ENCODE measurements around the gene NDUFAF3. TPM values are rescaled to one million over a fixed set of nuclear protein-coding genes. Genes with fewer than 3 reads are reported as not detected.
A peak's percentile ranks its signal among the peaks of the same experiment; 100 is the strongest.

Gene NDUFAF3
- total and polyA plus RNA-seq, 2 donors (not counting 1 experiment from before 2014, with no cell fraction given), result 61.0 to 67.5 TPM

DNA sequence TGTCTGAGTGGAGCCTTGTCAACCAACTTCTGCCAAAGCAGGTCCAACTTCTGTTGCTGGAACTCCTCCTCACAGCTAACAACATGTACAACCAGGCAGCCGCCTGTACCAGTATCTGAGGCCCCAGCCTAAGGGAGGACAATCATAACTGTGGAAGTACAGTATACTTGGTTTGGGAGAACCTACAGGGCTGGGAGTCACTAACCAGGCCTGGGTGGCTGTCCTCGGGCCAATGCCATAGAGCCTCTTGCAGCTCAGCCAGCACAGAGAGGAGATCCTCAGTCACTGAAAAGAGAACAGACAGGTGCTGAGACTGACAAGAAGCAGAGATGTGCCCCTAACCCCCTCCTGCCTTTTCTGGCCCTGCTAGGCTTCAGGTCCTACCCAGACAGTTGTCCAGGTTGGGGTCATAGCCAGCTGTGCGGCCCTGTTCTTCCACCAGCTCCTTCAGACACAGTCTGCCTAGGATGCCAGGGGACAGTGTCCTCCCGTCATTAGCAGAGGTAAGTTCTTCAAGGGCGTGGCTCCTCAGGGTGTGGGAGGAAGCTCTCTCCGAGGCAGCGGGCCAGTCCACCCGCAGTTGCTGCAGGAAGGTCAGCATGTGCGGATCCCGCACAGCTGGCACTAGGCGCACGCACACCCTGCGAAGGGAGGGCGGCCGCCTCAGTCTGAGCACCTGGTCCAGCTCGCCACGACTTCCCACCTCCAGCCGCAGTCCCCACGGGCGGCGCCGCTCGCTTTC is 4.5 kb upstream of the NDUFAF3 start:
- H3K9me3 Mint-ChIP-seq (ENCODE audit: insufficient read depth), result no peaks in the 10 kb centered on the region
- Histone ChIP-seq H3K79me2 (ENCODE audit: control insufficient read depth, insufficient read depth, low read length) (peaks cover 38% of the 10 kb centered on the region), H3K4me3 (ENCODE audit: control extremely low read depth in 1 of 5, extremely low read depth in 1 of 5, insufficient read depth in 1 of 5, low read depth in 2 of 5, low read length in 4 of 5) (peak overlapping the region; percentile 70 to 89 (median 82)), H3K4me1 (ENCODE audit: control insufficient read depth in 2 of 2, insufficient read depth in 2 of 2, low read length in 2 of 2) (peaks cover 24 to 34% of the 10 kb centered on the region in 2 donors), H2AFZ (ENCODE audit: insufficient read depth, low read depth, low read length, poor library complexity, severe bottlenecking) (peak overlapping the region; percentile 87), H4K20me1 (ENCODE audit: control insufficient read depth, insufficient read depth, low read length, poor library complexity, severe bottlenecking) (peaks cover 34% of the 10 kb centered on the region), H3K4me2 (replicated peaks; ENCODE audit: low read depth, low read length, poor library complexity, severe bottlenecking) (peak overlapping the region; percentile 91), H3K9me3 (ENCODE audit: control extremely low read depth in 1 of 3, control insufficient read depth in 2 of 3, insufficient read depth in 1 of 3, low read length in 2 of 3) (no peaks in the 10 kb centered on the region), H3K9ac (ENCODE audit: low read length) (peak overlapping the region; percentile 82), H3K27me3 (replicated peaks in 1 of 4; ENCODE audit: control extremely low read depth in 1 of 4, control insufficient read depth in 3 of 4, insufficient read depth in 4 of 4, low read length in 3 of 4) (no peaks in the 10 kb centered on the region), H3K27ac (ENCODE audit: low read length in 2 of 2) (peak overlapping the region; percentile 27 to 73), H3K36me3 (replicated peaks in 1 of 2; ENCODE audit: control extremely low read depth in 1 of 2, control insufficient read depth in 1 of 2, extremely low read depth in 1 of 2, insufficient read depth in 2 of 2, low read length in 1 of 2) (peaks cover 1 to 32% of the 10 kb centered on the region in 2 experiments)
- POLR2A ChIA-PET, result interaction anchor here (0.6 to 6.4 kb wide), 7 partner anchors 8 to 1072 kb away, joined by 3 to 116 read pairs (median 4); partner anchors contain the start of genes QRICH1, RBM5, USP19 and WDR6
- no peaks in the 10 kb centered on the region for H3K27me3 Mint-ChIP-seq
- H3K27ac Mint-ChIP-seq, result peak overlapping the region; percentile 77
- 9% methylated on average over 22 of the region's 23 CpGs for WGBS (ENCODE audit: insufficient coverage)
- peak overlapping the region; percentile 93 for H3K4me3 Mint-ChIP-seq
- TF ChIP-seq EZH2 (IDR thresholded peaks at IDR 0.05; ENCODE audit: borderline replicate concordance, insufficient read depth, low read depth, low read length, poor library complexity, severe bottlenecking), result no peak
- TF ChIP-seq, protein P1, sequence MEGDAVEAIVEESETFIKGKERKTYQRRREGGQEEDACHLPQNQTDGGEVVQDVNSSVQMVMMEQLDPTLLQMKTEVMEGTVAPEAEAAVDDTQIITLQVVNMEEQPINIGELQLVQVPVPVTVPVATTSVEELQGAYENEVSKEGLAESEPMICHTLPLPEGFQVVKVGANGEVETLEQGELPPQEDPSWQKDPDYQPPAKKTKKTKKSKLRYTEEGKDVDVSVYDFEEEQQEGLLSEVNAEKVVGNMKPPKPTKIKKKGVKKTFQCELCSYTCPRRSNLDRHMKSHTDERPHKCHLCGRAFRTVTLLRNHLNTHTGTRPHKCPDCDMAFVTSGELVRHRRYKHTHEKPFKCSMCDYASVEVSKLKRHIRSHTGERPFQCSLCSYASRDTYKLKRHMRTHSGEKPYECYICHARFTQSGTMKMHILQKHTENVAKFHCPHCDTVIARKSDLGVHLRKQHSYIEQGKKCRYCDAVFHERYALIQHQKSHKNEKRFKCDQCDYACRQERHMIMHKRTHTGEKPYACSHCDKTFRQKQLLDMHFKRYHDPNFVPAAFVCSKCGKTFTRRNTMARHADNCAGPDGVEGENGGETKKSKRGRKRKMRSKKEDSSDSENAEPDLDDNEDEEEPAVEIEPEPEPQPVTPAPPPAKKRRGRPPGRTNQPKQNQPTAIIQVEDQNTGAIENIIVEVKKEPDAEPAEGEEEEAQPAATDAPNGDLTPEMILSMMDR (IDR thresholded peaks at IDR 0.05), result no peak
- intact Hi-C loops (cut with micrococcal nuclease), result no loop called here
- H3K4me1 Mint-ChIP-seq, result peaks cover 44% of the 10 kb centered on the region
- ATAC-seq (ENCODE audit: low read depth), result no peak
- DNase-seq, result peak; percentile 37
- CTCF ChIA-PET, result interaction anchor here (1.2 to 2.2 kb wide), 6 partner anchors 8 to 31 kb away, joined by 4 to 13 read pairs (median 6); partner anchors contain the start of genes IMPDH2, P4HTM and WDR6
